Measurements from ENCODE around the gene THSD4. TPM values are rescaled to one million over a fixed set of nuclear protein-coding genes. Genes with fewer than 3 reads are reported as not detected.

Gene THSD4
- total and polyA plus RNA-seq, 2 of the 8 experiments (the other 6 are each of a cell fraction or from before 2014, with no cell fraction given) = 2.5 to 6.2 TPM

GRCh38 chr15:71111950-71112349 lies 3.3 kb upstream of the THSD4 start:
- ChIA-PET POLR2A (ENCODE audit: partially characterized antibody) (interaction anchor here (1.2 kb wide), 1 partner anchor 9 kb away, joined by 3 read pairs; no protein-coding TSS in a partner anchor), CTCF (ENCODE audit: partially characterized antibody) (interaction anchor here (0.9 to 4.1 kb wide), 5 partner anchors 26 to 333 kb away, joined by 3 to 22 read pairs (median 3); no protein-coding TSS in a partner anchor)
- Histone ChIP-seq H3K27ac (ENCODE audit: low read depth, low read length) (no peak overlapping the region), H3K18ac (ENCODE audit: extremely low read depth, low read length) (no peak overlapping the region), H2AK5ac (ENCODE audit: low read depth, low read length) (no peak overlapping the region), H3K23me2 (ENCODE audit: low read depth, low read length) (peaks cover 6% of the 10 kb centered on the region; the same call in 1 of the 2 replicates), H2AFZ (ENCODE audit: low read length) (peak overlapping the region; percentile 47; the same call in 1 of the 2 replicates), H2BK120ac (replicated peaks; ENCODE audit: low read depth, low read length) (no peak overlapping the region), H3K14ac (ENCODE audit: insufficient read length) (no peak overlapping the region), H4K5ac (ENCODE audit: insufficient read length, low read depth, low read length) (no peak overlapping the region), H4K91ac (replicated peaks; ENCODE audit: insufficient read length, low read length) (no peak overlapping the region), H2BK5ac (ENCODE audit: low read depth, low read length) (no peak overlapping the region), H3K36me3 (ENCODE audit: control insufficient read depth in 2 of 4, insufficient read depth in 4 of 4, low read length in 3 of 4) (no peaks in the 10 kb centered on the region), H3K56ac (replicated peaks; ENCODE audit: insufficient read length, low read depth, low read length) (no peak overlapping the region), H2BK15ac (ENCODE audit: low read length) (no peak overlapping the region), H3K4ac (replicated peaks; ENCODE audit: insufficient read length, low read depth, low read length) (no peak overlapping the region), H4K20me1 (replicated peaks in 1 of 2; ENCODE audit: control insufficient read depth in 1 of 2, insufficient read depth in 2 of 2, low read length in 2 of 2) (no peaks in the 10 kb centered on the region), H3K9me3 (ENCODE audit: insufficient read depth in 2 of 2, low read depth in 1 of 2, low read length in 1 of 2) (no peaks in the 10 kb centered on the region), H3K4me1 (replicated peaks in 1 of 4; ENCODE audit: control insufficient read depth in 3 of 4, insufficient read depth in 4 of 4, low read length in 3 of 4) (peaks cover 2 to 15% (median 4%) of the 10 kb centered on the region in 4 experiments; a peak in 5 of 7 replicates), H3K79me1 (ENCODE audit: low read depth, low read length) (no peaks in the 10 kb centered on the region), H2BK20ac (ENCODE audit: low read length) (no peak overlapping the region), H3K4me2 (ENCODE audit: insufficient read depth in 1 of 2, low read depth in 2 of 2, low read length in 2 of 2) (no peak overlapping the region), H4K8ac (ENCODE audit: extremely low read depth, insufficient read depth, low read length) (no peak overlapping the region), H3K23ac (ENCODE audit: insufficient read length) (no peak overlapping the region), H3K79me2 (ENCODE audit: control insufficient read depth in 1 of 2, insufficient read depth in 2 of 2, low read length in 2 of 2) (no peaks in the 10 kb centered on the region), H2BK12ac (ENCODE audit: low read depth, low read length) (no peak overlapping the region; the same call in 1 of the 2 replicates), H3K27me3 (replicated peaks in 1 of 4; ENCODE audit: control insufficient read depth in 3 of 4, extremely low read depth in 1 of 4, insufficient read depth in 3 of 4, low read length in 3 of 4) (peaks cover 0 to 12% (median 10%) of the 10 kb centered on the region in 4 experiments; a peak in 6 of 7 replicates), H3K4me3 (ENCODE audit: extremely low read depth in 1 of 4, insufficient read depth in 2 of 4, low read depth in 3 of 4, low read length in 4 of 4) (no peak overlapping the region), H3K9ac (replicated peaks in 1 of 4; ENCODE audit: extremely low read depth in 1 of 4, low read depth in 3 of 4, low read length in 3 of 4) (no peak overlapping the region)
- FAIRE-seq (no peak), DNase-seq (ENCODE audit: low read depth in 1 of 2, low spot score in 2 of 2) (no peak)
- 69% methylated on average over 4 of the region's 4 CpGs; no CpG with 5 or more reads in 1 of the 2 experiments for WGBS, 2 experiments (ENCODE audit: extremely low coverage in 1 of 2, insufficient coverage in 1 of 2, insufficient read length in 1 of 2, insufficient replicate concordance in 2 of 2, low coverage in 1 of 2, low lambda C conversion rate in 2 of 2, missing lambda C conversion rate in 1 of 2)
- TF ChIP-seq TCF12 (IDR thresholded peaks at IDR 0.05; ENCODE audit: low read depth, low read length) = no peak
- TF ChIP-seq E2F6 (IDR thresholded peaks at IDR 0.05) = 0 out of 2 replicates have a peak, but pooled peaks have one; percentile 15
- TF ChIP-seq USF2 (IDR thresholded peaks at IDR 0.05; ENCODE audit: low read length) = no peak
- peak; percentile 28; the same call in 1 of the 2 replicates for TF ChIP-seq MAX (IDR thresholded peaks at IDR 0.05)

Measured in H1 (cell line).